GM12873 (cell line): Measurements from ENCODE around the gene SNX30.

Experiments
- CTCF ChIP-seq: IDR thresholded peaks from 2 replicates; pipeline ENCODE4 v1.5.1; 2012; ENCODE audit warnings: low read depth, mild to moderate bottlenecking, moderate library complexity, low read length, control low read depth; ENCODE audit not compliant: insufficient read depth; ENCODE audit errors: missing control alignments

Gene SNX30

DNA sequence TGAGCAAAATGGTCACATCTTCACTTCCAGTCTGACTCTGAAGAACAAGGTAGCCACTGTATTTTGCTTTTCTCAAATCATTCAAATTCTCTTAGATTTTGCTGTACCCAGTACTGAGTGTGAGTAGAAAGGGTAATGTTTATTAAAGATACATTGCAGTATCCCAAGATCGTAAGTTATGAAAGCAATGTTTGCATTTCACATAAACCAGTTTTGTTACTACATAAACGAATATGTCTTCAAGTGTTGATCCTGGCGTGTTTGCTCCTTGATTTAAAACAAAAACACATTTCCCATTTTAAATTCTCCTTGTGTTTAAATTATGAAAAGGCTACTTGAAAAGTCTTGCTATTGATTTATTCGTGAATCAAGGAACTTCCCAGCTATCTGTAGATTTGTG lies 22.0 kb downstream of the SNX30 start:
- no peak for TF ChIP-seq CTCF

DNA sequence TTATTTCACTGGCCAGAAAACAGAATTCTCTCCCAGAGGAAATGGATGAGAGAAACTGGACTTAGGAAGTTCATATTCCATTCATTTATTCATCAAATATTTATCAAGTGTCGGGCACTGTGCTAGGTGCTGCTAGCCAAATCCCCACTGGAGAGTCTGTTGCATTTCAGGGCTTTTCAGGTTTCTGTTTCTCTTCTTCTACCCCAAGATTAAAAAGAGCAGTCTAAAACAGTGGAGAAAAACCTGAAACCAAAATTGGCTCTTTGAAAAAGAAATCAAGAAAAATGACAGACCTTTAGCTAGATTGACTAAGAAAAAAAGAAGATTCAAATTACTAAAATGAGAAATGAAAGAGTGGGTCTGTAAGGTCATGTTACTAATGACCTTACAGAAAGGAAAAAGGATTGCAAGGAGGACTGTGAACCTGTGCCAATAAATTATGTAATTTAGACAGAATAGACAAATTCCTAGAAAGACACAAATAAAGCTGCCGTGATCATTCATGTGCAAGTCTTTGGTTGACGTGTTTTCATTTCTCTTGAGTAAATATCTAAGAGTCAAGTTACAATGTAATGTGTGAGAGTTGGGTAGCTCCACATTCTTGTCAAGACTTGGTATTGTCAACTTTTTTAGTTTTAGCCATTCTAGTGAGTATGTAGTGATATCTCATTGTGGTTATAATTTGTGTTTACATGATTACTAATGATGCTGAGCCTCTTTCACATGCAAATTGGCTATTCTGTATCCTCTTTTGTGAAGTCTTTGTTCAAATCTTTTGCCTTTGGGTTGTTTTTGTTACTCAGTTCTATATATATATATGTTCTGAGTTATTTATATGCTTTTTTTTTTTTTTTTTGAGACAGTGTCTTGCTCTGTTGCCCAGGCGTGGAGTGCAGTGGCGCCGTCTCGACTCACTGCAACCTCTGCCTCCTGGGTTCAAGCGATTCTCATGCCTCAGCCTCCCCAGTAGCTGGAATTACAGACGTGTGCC lies 23.7 kb downstream of the SNX30 start:
- no peak for TF ChIP-seq CTCF

DNA sequence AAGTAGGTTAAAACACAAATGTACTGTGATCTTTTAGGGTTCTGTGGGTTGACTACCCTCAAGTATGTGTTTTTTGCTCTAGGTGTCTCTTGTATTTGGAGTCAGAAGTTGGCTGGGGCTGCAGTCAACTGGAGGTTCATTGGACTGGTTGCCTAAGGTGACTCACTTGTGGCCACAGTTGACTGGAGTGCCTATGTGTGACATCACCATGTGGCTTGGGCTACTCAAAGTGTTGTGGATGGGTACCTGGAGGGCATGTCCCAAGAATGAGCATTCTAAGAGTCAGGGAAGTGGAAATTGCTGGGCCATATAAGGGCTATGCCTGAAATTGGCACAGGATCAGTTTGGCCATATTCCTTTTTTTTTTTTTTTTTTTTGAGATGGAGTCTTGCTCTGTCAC lies 27.4 kb downstream of the SNX30 start:
- TF ChIP-seq CTCF: no peak

DNA sequence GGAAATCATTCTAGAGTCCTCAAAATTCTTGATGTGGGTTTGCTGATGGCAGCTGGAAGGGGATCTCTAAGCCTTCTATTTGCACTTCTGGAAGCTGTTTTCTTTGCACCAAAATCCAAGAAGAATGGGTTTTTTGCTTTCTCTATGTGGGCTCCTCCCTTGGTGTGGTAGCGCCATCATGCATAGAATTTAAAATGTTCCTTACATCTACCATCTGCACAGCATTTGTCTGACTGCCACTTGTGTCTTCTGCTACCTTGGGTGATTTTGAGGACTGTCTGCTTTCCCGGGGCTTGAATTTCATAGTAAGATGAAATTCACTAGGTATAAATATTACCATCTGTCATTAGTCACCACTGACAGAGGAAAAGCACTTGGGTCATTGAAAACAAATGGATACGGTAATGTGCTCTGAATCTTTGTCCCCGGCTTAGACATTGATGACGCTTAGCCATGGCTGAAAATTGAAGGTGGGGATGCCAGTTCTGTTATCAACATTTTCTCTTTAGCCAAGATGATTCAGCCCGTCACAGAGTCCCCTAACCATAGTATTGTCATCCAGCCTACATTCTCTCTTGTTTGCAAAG lies 30.0 kb downstream of the SNX30 start:
- no peak for TF ChIP-seq CTCF

DNA sequence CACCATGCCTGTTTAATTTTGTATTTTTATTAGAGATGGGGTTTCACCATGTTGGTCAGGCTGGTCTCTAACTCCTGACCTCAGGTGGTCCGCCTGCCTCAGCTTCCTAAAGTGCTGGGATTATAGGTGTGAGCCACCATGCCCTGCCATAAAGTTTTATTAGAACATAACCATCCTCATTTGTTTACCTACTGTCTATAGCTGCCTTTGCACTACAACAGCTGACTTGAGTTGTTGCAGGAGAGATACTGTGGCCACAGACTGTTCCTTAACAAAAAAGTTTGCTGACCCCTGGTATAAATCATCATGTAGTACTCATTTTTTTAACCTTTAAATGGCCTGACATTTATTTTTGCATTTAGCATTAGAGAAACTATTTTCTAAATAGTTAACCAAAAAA lies 31.7 kb downstream of the SNX30 start:
- no peak for TF ChIP-seq CTCF

DNA sequence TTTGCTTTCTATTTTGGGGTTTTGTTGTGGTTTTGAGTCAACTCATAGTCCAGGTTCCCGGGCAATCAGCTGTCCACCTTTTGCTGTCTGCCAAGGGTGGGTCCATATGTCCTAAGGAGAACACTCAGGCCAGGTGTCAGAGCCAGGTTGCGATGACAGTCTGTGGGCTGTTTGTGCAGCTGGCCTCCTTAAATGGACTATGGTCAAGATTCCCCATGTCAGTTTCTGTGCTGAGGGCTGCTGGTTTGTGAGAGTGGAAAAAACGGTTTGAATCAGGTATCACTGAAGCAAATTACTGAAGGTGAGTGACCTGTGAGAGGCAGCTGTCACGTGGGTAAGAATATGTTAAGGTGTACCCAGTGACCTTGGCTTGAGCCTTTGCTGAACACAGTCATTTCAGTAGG lies 33.0 kb downstream of the SNX30 start:
- no peak for TF ChIP-seq CTCF

DNA sequence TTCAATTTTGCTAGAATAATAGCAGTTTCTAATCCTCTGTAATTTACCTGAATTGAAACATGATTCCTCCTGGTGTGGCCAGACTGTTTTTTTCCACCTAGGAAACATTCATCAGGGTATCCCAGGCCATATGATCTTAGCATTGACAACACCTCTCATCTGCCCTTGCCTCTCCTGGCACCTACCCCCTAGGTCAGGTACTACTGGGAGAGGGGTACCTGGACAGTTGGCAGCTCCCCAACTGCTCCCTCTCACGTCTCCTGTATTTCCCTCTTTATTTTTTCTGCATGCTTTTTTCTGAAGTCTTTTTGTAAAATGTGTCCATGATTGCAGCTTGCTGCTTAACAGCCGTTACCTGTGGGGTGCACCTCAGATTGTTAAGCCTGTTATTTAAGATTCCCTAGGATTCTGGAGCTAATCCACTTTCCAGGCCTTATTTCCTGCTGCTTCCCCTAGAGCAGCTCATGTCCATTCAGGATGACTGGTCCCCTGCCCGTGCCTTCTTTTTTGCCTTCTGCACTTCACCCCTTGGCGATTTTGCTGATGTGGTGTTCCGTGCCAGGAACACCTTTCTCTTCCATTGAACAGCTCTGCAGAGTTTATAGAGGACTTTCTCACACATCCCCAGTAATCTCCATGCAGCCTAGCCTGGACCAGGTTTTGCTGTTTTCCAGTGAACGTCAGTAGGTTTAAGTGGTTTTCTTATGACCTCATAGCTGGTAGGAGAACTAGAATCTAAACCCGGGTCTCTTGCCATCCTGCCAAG lies 33.6 kb downstream of the SNX30 start:
- no peak for TF ChIP-seq CTCF
